Endodermal cell (in vitro differentiated cells): ENCODE data around the gene METAP1D. TPM values are rescaled to one million over a fixed set of nuclear protein-coding genes. Genes with fewer than 3 reads are reported as not detected.

Experiments
- DNase-seq: peaks from one replicate; pipeline ENCODE4 v3.0.0-alpha.2; 2017
- H3K27ac ChIP-seq: 2 replicates; pipeline ENCODE4 v1.5.1; 2013; ENCODE audit warnings: mild to moderate bottlenecking, low read depth, low read length, moderate library complexity
- H3K27me3 ChIP-seq: 2 replicates; pipeline ENCODE4 v1.6.1; 2013; ENCODE audit warnings: mild to moderate bottlenecking, low read length, moderate library complexity; ENCODE audit not compliant: insufficient read depth, control insufficient read depth, poor library complexity, severe bottlenecking
- H3K36me3 ChIP-seq: 2 replicates; pipeline ENCODE4 v1.7.0; 2013; ENCODE audit warnings: mild to moderate bottlenecking, low read length, moderate library complexity; ENCODE audit not compliant: control insufficient read depth, insufficient read depth
- H3K4me1 ChIP-seq: one replicate; pipeline ENCODE4 v1.7.0; 2013; ENCODE audit warnings: low read length; ENCODE audit not compliant: control insufficient read depth, insufficient read depth
- H3K4me3 ChIP-seq: 2 replicates; pipeline ENCODE4 v1.5.1; 2013; ENCODE audit warnings: mild to moderate bottlenecking, low read length, moderate library complexity
- H3K9ac ChIP-seq: 2 replicates; pipeline ENCODE4 v1.6.1; 2013; ENCODE audit warnings: mild to moderate bottlenecking, low read length, moderate library complexity; ENCODE audit not compliant: poor library complexity, severe bottlenecking; ENCODE audit errors: extremely low read depth
- H3K9me3 ChIP-seq: 2 replicates; pipeline ENCODE4 v1.6.1; 2013; ENCODE audit warnings: mild to moderate bottlenecking, low read length, moderate library complexity; ENCODE audit not compliant: control insufficient read depth
- H3K27ac Mint-ChIP-seq: 2 replicates; pipeline ENCODE4 v1.8.0; 2020; ENCODE audit warnings: mixed read lengths
- H3K27me3 Mint-ChIP-seq: 2 replicates; pipeline ENCODE4 v1.8.0; 2021; ENCODE audit warnings: mild to moderate bottlenecking, mixed read lengths; ENCODE audit not compliant: insufficient read depth
- H3K36me3 Mint-ChIP-seq: 2 replicates; pipeline ENCODE4 v1.8.0; 2020; ENCODE audit warnings: low read depth, mixed read lengths
- H3K4me1 Mint-ChIP-seq: 2 replicates; pipeline ENCODE4 v1.8.0; 2020; ENCODE audit warnings: mixed read lengths
- H3K4me3 Mint-ChIP-seq: 2 replicates; pipeline ENCODE4 v1.8.0; 2020; ENCODE audit warnings: mild to moderate bottlenecking, moderate library complexity, mixed read lengths
- H3K9me3 Mint-ChIP-seq: 2 replicates; pipeline ENCODE4 v1.8.0; 2020; ENCODE audit warnings: mild to moderate bottlenecking, mixed read lengths
- WGBS, 2 experiments: methylation state at CpG; one replicate each; pipeline versions ENCODE4 v1.1.5 to v1.1.7; 2013; ENCODE audit warnings: missing lambda C conversion rate in 2 of 2, mixed read lengths in 1 of 2; ENCODE audit not compliant: insufficient coverage in 1 of 2, insufficient read length in 1 of 2; 5-methylcytosine and 5-hydroxymethylcytosine counted together
- total RNA-seq, 2 donors: library from RNA; stranded (reverse); fragmentation: NEBNext Ultra II Directional in 1 of 2; extraction: Animal tissue kit (Norgen Biotek cat#: 25700) in 1 of 2; gene quantifications; 2 replicates in 1 of 2; 3 replicates in 1 of 2; pipeline ENCODE4 v1.2.1, GENCODE V29; 2021
- TF ChIP-seq, protein P1 (sequence below): fragments of 200-600 bp; sonication (generic); conservative IDR thresholded peaks from 2 replicates; pipeline ENCODE4 v1.5.0; 2021; ENCODE audit warnings: antibody characterized with exemption, mild to moderate bottlenecking

METAP1D gene
- total RNA-seq, 2 donors from 2014 or later: 6.0 to 6.5 TPM

GRCh38 chr2:172052000-172052983 lies 52.5 kb downstream of the METAP1D start:
- Histone ChIP-seq H3K9me3 (no peaks in the 10 kb centered on the region), H3K4me1 (no peaks in the 10 kb centered on the region), H3K9ac (no peak overlapping the region), H3K27ac (peak overlapping the region; percentile 52), H3K27me3 (no peaks in the 10 kb centered on the region), H3K36me3 (no peaks in the 10 kb centered on the region), H3K4me3 (no peak overlapping the region)
- Mint-ChIP-seq H3K27me3 (no peaks in the 10 kb centered on the region), H3K4me1 (peaks cover 1% of the 10 kb centered on the region), H3K4me3 (no peak overlapping the region), H3K27ac (no peak overlapping the region), H3K9me3 (no peaks in the 10 kb centered on the region), H3K36me3 (no peaks in the 10 kb centered on the region)
- DNase-seq: no peak
- WGBS, 2 experiments: 75 to 83% methylated on average over 2 to 3 of the region's 4 CpGs
- TF ChIP-seq, protein P1, sequence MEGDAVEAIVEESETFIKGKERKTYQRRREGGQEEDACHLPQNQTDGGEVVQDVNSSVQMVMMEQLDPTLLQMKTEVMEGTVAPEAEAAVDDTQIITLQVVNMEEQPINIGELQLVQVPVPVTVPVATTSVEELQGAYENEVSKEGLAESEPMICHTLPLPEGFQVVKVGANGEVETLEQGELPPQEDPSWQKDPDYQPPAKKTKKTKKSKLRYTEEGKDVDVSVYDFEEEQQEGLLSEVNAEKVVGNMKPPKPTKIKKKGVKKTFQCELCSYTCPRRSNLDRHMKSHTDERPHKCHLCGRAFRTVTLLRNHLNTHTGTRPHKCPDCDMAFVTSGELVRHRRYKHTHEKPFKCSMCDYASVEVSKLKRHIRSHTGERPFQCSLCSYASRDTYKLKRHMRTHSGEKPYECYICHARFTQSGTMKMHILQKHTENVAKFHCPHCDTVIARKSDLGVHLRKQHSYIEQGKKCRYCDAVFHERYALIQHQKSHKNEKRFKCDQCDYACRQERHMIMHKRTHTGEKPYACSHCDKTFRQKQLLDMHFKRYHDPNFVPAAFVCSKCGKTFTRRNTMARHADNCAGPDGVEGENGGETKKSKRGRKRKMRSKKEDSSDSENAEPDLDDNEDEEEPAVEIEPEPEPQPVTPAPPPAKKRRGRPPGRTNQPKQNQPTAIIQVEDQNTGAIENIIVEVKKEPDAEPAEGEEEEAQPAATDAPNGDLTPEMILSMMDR: no peak

DNA sequence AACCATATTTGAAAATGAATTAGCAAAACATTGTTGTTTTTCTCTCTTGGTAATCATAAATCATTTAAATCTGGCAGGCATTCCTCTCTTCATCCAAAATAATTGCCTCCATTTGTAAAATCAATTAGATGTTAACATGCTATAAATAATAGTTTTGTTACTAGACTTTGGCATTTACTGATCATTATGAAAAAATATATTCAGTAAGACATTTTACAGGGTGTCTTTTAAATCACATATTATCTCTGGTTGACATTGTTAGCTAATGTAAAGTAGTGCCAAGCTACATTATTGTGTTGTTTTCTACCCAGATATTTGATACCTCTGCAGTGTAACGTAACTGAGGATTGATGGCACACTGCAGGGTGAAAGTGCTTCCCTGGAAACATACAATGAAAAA lies 53.7 kb downstream of the METAP1D start:
- Mint-ChIP-seq H3K4me1 (peaks cover 1% of the 10 kb centered on the region), H3K4me3 (no peak overlapping the region), H3K27me3 (no peaks in the 10 kb centered on the region), H3K27ac (no peak overlapping the region), H3K36me3 (no peaks in the 10 kb centered on the region), H3K9me3 (no peaks in the 10 kb centered on the region)
- H3K27me3 ChIP-seq: no peaks in the 10 kb centered on the region
- no peak overlapping the region for H3K9ac ChIP-seq
- no peak overlapping the region for H3K27ac ChIP-seq
- no peaks in the 10 kb centered on the region for H3K9me3 ChIP-seq
- H3K36me3 ChIP-seq: no peaks in the 10 kb centered on the region
- no peaks in the 10 kb centered on the region for H3K4me1 ChIP-seq
- TF ChIP-seq, protein P1: no peak
- no peak overlapping the region for H3K4me3 ChIP-seq
- WGBS, 2 experiments: 100% methylated on average over 1 of the region's 1 CpG; no CpG with 5 or more reads in 1 of the 2 experiments
- DNase-seq: no peak

DNA sequence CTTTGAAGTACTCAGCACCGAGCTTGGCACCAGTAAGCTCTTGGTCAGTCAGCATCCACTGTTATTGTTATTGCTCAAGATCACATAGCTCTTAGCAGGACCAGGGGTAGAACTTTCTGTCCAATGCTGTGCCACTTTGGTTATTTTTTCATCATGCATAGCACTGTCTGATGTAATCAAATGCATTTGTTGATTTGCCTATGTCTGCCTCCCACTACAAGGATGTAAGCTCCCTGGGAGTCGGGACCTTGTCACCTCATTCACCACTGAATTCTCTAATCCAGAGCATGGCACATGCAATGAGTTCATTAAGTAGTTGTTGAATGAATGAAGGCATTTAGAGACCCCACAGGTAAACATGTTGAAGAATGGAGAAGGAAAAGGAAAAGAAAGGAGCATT lies 56.5 kb downstream of the METAP1D start:
- no peaks in the 10 kb centered on the region for H3K36me3 Mint-ChIP-seq
- no peak overlapping the region for H3K4me3 Mint-ChIP-seq
- Histone ChIP-seq H3K4me3 (no peak overlapping the region), H3K9ac (no peak overlapping the region), H3K36me3 (no peaks in the 10 kb centered on the region), H3K9me3 (no peaks in the 10 kb centered on the region), H3K27me3 (no peaks in the 10 kb centered on the region), H3K27ac (no peak overlapping the region), H3K4me1 (no peaks in the 10 kb centered on the region)
- TF ChIP-seq, protein P1: no peak
- peaks cover 1% of the 10 kb centered on the region for H3K4me1 Mint-ChIP-seq
- no peaks in the 10 kb centered on the region for H3K27me3 Mint-ChIP-seq
- no peaks in the 10 kb centered on the region for H3K9me3 Mint-ChIP-seq
- WGBS, 2 experiments: 86 to 91% methylated on average over 1 to 2 of the region's 2 CpGs
- H3K27ac Mint-ChIP-seq: no peak overlapping the region
- DNase-seq: no peak
